Sigmoid colon (tissue), 4 donors: ENCODE data around the gene CCDC107.

Experiments
- POLR2A ChIP-seq, 2 donors: fragments of 450-650 bp; IDR thresholded peaks; one replicate each; pipeline ENCODE4 v1.6.1; 2016; ENCODE audit warnings: antibody characterized with exemption in 2 of 2, mild to moderate bottlenecking in 2 of 2, moderate library complexity in 2 of 2
- POLR2AphosphoS5 ChIP-seq, 4 donors: sonication (generic); formaldehyde crosslinking; IDR thresholded peaks; one replicate each; pipeline ENCODE4 v1.6.1; 2017; ENCODE audit warnings: antibody characterized with exemption in 4 of 4
- TF ChIP-seq, protein P1 (sequence below), 4 experiments: fragments of 450-650 bp in 3 of 4; fragments of 200-600 bp in 1 of 4; IDR thresholded peaks; one replicate each; pipeline ENCODE4 v1.5.1; 2016 to 2019; ENCODE audit warnings: antibody characterized with exemption in 4 of 4, mild to moderate bottlenecking in 3 of 4, moderate library complexity in 2 of 4

DNA sequence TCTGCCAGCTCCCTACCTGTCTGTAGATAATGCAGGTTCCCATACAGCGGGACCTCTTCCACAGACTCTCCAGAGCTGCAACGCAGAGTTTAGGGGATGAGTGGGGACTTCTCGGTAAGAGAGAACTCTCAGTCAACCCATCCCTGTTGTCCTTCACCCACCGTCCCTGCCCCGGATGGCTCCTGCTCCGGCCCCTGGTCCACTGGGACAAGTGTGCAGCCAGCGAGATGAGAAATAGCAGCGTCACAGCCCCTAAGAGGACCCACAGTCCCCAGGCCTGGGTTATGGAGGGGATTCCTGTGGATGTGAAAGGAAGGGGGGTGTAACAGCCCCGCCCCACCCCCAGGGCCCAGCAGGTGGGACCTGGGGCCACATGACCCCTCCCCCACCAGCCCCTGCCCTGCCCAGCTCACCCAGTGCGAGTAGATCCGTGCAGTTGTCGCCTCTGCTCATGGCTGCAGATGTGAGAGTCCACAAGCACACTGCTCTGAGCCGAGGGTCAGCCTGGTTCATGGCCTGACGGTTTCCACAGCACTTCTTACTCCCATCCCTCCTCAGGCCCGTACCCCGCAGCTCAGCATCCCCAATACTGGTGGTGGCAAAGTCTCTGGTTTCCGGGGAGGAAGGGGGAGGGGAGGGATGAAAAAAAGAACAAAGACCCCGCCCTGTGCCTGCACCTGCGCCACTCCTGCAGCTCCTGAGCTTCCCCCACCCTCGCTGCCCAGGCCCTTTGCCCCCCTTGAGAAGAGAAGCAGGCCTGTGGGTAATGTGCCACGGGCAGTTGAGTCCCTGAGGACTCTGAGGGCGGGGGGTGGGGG, 7.5 kb upstream of the CCDC107 start, which contains the start of gene SIT1:
- TF ChIP-seq, protein P1, sequence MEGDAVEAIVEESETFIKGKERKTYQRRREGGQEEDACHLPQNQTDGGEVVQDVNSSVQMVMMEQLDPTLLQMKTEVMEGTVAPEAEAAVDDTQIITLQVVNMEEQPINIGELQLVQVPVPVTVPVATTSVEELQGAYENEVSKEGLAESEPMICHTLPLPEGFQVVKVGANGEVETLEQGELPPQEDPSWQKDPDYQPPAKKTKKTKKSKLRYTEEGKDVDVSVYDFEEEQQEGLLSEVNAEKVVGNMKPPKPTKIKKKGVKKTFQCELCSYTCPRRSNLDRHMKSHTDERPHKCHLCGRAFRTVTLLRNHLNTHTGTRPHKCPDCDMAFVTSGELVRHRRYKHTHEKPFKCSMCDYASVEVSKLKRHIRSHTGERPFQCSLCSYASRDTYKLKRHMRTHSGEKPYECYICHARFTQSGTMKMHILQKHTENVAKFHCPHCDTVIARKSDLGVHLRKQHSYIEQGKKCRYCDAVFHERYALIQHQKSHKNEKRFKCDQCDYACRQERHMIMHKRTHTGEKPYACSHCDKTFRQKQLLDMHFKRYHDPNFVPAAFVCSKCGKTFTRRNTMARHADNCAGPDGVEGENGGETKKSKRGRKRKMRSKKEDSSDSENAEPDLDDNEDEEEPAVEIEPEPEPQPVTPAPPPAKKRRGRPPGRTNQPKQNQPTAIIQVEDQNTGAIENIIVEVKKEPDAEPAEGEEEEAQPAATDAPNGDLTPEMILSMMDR (IDR thresholded peaks at IDR 0.05): no peak
- TF ChIP-seq POLR2AphosphoS5 (IDR thresholded peaks at IDR 0.05) (no peak), POLR2A (IDR thresholded peaks at IDR 0.05) (no peak)
